Liver (tissue), 3 donors: Measurements from ENCODE around the gene CDC37.
A peak's percentile ranks its signal among the peaks of the same experiment; 100 is the strongest.

Experiments
- ATF3 ChIP-seq: IDR thresholded peaks from 2 replicates; pipeline ENCODE4 v1.6.1; 2016; ENCODE audit warnings: antibody characterized with exemption
- CTCF ChIP-seq: fragments of 150-350 bp; IDR thresholded peaks from 2 replicates; pipeline ENCODE4 v1.5.1; 2017; ENCODE audit warnings: improper control_type of control experiment, low read depth, low read length; ENCODE audit not compliant: missing input control
- FOXA1 ChIP-seq: IDR thresholded peaks from 2 replicates; pipeline ENCODE4 v1.6.1; 2016; ENCODE audit warnings: antibody characterized with exemption
- GABPA ChIP-seq, 2 donors: IDR thresholded peaks in 1 of 2; conservative IDR thresholded peaks in 1 of 2; 2 replicates each; pipeline ENCODE4 v1.6.1; 2016; ENCODE audit warnings: antibody characterized with exemption in 2 of 2, mild to moderate bottlenecking in 1 of 2, moderate library complexity in 1 of 2
- JUND ChIP-seq, 2 donors: IDR thresholded peaks; 2 replicates each; pipeline ENCODE4 v1.6.1; 2016; ENCODE audit warnings: antibody characterized with exemption in 2 of 2
- MAX ChIP-seq: IDR thresholded peaks from 2 replicates; pipeline ENCODE4 v1.6.1; 2016; ENCODE audit warnings: antibody characterized with exemption
- RAD21 ChIP-seq, 2 donors: IDR thresholded peaks; 2 replicates each; pipeline ENCODE4 v1.6.1; 2016; ENCODE audit warnings: antibody characterized with exemption in 2 of 2, mild to moderate bottlenecking in 2 of 2
- RXRA ChIP-seq, 2 donors: IDR thresholded peaks; 2 replicates each; pipeline ENCODE4 v1.6.1; 2017 to 2018; ENCODE audit warnings: antibody characterized with exemption in 2 of 2, mild to moderate bottlenecking in 1 of 2
- SP1 ChIP-seq: IDR thresholded peaks from 2 replicates; pipeline ENCODE4 v1.6.1; 2018; ENCODE audit warnings: antibody characterized with exemption, mild to moderate bottlenecking
- TAF1 ChIP-seq: conservative IDR thresholded peaks from 2 replicates; pipeline ENCODE4 v1.6.1; 2016; ENCODE audit warnings: antibody characterized with exemption, mild to moderate bottlenecking
- YY1 ChIP-seq: IDR thresholded peaks from 2 replicates; pipeline ENCODE4 v1.6.1; 2016; ENCODE audit warnings: antibody characterized with exemption, mild to moderate bottlenecking
- TF ChIP-seq, protein P1 (sequence below): IDR thresholded peaks from 2 replicates; pipeline ENCODE4 v1.6.1; 2016; ENCODE audit warnings: antibody characterized with exemption, mild to moderate bottlenecking
- donor health status: healthy.
- donor health status: healthy.

DNA sequence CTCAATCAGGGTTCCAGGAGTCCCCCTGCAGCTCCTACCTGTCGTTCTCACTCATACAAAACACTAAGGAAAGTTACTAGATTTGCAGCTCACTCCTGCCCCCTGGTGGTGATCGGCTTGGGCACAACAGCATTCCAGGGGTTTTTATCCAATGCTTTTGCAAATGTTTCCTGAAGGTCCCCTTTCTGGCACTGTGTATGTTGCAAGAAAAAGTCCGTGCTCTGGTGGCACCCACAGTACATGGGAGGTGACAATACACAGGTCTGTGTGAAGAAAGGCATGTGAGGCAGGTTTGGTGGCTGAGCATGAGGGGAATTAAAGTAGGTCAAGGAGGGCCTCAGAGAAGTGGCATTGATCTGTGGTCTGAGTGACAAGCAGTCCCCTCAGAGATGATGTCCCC, 14.4 kb downstream of the CDC37 start:
- peak; percentile 97 for TF ChIP-seq CTCF
- peak; percentile 27 for TF ChIP-seq SP1
- TF ChIP-seq RXRA (IDR thresholded peaks at IDR 0.05), result peak in 1 of 2 donors; percentile 33
- peak; percentile 94 to 95 for TF ChIP-seq RAD21 (IDR thresholded peaks at IDR 0.05)
- TF ChIP-seq MAX, result no peak
- TF ChIP-seq GABPA (IDR thresholded peaks at IDR 0.05 in 1 of 2, conservative IDR thresholded peaks at IDR 0.05 in 1 of 2), result no peak
- TF ChIP-seq JUND (IDR thresholded peaks at IDR 0.05), result no peak
- TF ChIP-seq FOXA1, result no peak
- TF ChIP-seq YY1, result no peak
- no peak for TF ChIP-seq ATF3
- TF ChIP-seq, protein P1, sequence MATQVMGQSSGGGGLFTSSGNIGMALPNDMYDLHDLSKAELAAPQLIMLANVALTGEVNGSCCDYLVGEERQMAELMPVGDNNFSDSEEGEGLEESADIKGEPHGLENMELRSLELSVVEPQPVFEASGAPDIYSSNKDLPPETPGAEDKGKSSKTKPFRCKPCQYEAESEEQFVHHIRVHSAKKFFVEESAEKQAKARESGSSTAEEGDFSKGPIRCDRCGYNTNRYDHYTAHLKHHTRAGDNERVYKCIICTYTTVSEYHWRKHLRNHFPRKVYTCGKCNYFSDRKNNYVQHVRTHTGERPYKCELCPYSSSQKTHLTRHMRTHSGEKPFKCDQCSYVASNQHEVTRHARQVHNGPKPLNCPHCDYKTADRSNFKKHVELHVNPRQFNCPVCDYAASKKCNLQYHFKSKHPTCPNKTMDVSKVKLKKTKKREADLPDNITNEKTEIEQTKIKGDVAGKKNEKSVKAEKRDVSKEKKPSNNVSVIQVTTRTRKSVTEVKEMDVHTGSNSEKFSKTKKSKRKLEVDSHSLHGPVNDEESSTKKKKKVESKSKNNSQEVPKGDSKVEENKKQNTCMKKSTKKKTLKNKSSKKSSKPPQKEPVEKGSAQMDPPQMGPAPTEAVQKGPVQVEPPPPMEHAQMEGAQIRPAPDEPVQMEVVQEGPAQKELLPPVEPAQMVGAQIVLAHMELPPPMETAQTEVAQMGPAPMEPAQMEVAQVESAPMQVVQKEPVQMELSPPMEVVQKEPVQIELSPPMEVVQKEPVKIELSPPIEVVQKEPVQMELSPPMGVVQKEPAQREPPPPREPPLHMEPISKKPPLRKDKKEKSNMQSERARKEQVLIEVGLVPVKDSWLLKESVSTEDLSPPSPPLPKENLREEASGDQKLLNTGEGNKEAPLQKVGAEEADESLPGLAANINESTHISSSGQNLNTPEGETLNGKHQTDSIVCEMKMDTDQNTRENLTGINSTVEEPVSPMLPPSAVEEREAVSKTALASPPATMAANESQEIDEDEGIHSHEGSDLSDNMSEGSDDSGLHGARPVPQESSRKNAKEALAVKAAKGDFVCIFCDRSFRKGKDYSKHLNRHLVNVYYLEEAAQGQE, result no peak
- TF ChIP-seq TAF1, result no peak
